HEK293 (cell line): Measurements from ENCODE around the gene RHBDL2.

ENCODE experiments used
- REST ChIP-seq: fragments of 450-650 bp; formaldehyde crosslinking; IDR thresholded peaks from 2 replicates; pipeline ENCODE4 v1.5.1; 2016; ENCODE audit warnings: missing biosample characterization, missing genetic modification characterization
- ZEB2 ChIP-seq: fragments of 450-650 bp; formaldehyde crosslinking; IDR thresholded peaks from 2 replicates; pipeline ENCODE4 v1.5.1; 2016; ENCODE audit warnings: missing biosample characterization, missing genetic modification characterization
- ZNF555 ChIP-seq: fragments of 450-650 bp; formaldehyde crosslinking; conservative IDR thresholded peaks from 2 replicates; pipeline ENCODE4 v1.5.1; 2017; ENCODE audit warnings: missing biosample characterization, mild to moderate bottlenecking, missing genetic modification characterization, inconsistent platforms
- ZNF747 ChIP-seq: fragments of 450-650 bp; formaldehyde crosslinking; IDR thresholded peaks from 2 replicates; pipeline ENCODE4 v1.5.1; 2016; ENCODE audit warnings: missing biosample characterization, missing genetic modification characterization
- ZSCAN5A ChIP-seq: fragments of 450-650 bp; formaldehyde crosslinking; IDR thresholded peaks from 2 replicates; pipeline ENCODE4 v1.5.1; 2016; ENCODE audit warnings: missing biosample characterization, missing genetic modification characterization

GRCh38 chr1:38938722-38939260 is 2.8 kb downstream of the RHBDL2 start:
- TF ChIP-seq ZSCAN5A (tag by site-specific recombination) = no peak
- TF ChIP-seq REST (tag by site-specific recombination) = no peak
- no peak for TF ChIP-seq ZNF747
- TF ChIP-seq ZNF555 = no peak
- TF ChIP-seq ZEB2 (tag by site-specific recombination) = no peak
